GM23338 (cell line): ENCODE measurements around the gene BRD7. TPM values are rescaled to one million over a fixed set of nuclear protein-coding genes. Genes with fewer than 3 reads are reported as not detected.

Experiments used
- ATAC-seq: fragments of 200-7000 bp; cut with Tn5 transposase; 3 replicates; pipeline ENCODE4 v1.9.1; 2020
- DNase-seq: peaks from one replicate; pipeline ENCODE4 v3.0.0-alpha.2; 2015; ENCODE audit warnings: low spot score
- H2AFZ ChIP-seq: fragments of 200-600 bp; sonication (generic); 2 replicates; pipeline ENCODE4 v1.8.0; 2016; ENCODE audit warnings: antibody characterized with exemption, mild to moderate bottlenecking, moderate library complexity
- H3F3A ChIP-seq: fragments of 200-600 bp; sonication (generic); replicated peaks from 2 replicates; pipeline ENCODE4 v1.8.0; 2017; ENCODE audit warnings: antibody characterized with exemption, mixed run types, low read depth
- H3K27ac ChIP-seq: fragments of 200-600 bp; sonication (generic); 2 replicates; pipeline ENCODE4 v1.6.1; 2016; ENCODE audit warnings: low read depth
- H3K27me3 ChIP-seq: fragments of 200-600 bp; sonication (generic); 2 replicates; pipeline ENCODE4 v1.8.0; 2016; ENCODE audit warnings: mild to moderate bottlenecking, mixed run types, moderate library complexity; ENCODE audit not compliant: insufficient read depth
- H3K36me3 ChIP-seq: fragments of 200-600 bp; sonication (generic); 2 replicates; pipeline ENCODE4 v1.8.0; 2016; ENCODE audit warnings: mild to moderate bottlenecking; ENCODE audit not compliant: insufficient read depth
- H3K4me1 ChIP-seq: fragments of 200-600 bp; sonication (generic); 2 replicates; pipeline ENCODE4 v1.8.0; 2016; ENCODE audit warnings: mild to moderate bottlenecking, moderate library complexity; ENCODE audit not compliant: insufficient read depth
- H3K4me2 ChIP-seq: fragments of 200-600 bp; sonication (generic); 2 replicates; pipeline ENCODE4 v1.7.1; 2017; ENCODE audit warnings: mixed run types
- H3K4me3 ChIP-seq: fragments of 200-600 bp; sonication (generic); 2 replicates; pipeline ENCODE4 v1.6.1; 2016; ENCODE audit warnings: mixed run types
- H3K79me2 ChIP-seq: fragments of 200-600 bp; sonication (generic); replicated peaks from 2 replicates; pipeline ENCODE4 v1.8.0; 2017; ENCODE audit warnings: mild to moderate bottlenecking; ENCODE audit not compliant: insufficient read depth
- H3K9me2 ChIP-seq: fragments of 200-600 bp; sonication (generic); 2 replicates; pipeline ENCODE4 v1.8.0; 2017; ENCODE audit not compliant: insufficient read depth
- H4K20me1 ChIP-seq: fragments of 200-600 bp; sonication (generic); replicated peaks from 2 replicates; pipeline ENCODE4 v1.8.0; 2017; ENCODE audit warnings: mild to moderate bottlenecking; ENCODE audit not compliant: insufficient read depth
- H3K27ac Mint-ChIP-seq: 2 replicates; pipeline ENCODE4 v1.8.0; 2020; ENCODE audit warnings: inconsistent platforms, mild to moderate bottlenecking, moderate library complexity, mixed read lengths
- H3K27me3 Mint-ChIP-seq: 3 replicates; pipeline ENCODE4 v1.8.0; 2022; ENCODE audit warnings: low read depth, mild to moderate bottlenecking, moderate library complexity, mixed read lengths, inconsistent platforms; ENCODE audit not compliant: insufficient read depth, poor library complexity
- H3K36me3 Mint-ChIP-seq: 3 replicates; pipeline ENCODE4 v1.8.0; 2021; ENCODE audit warnings: low read depth, mild to moderate bottlenecking, inconsistent platforms, moderate library complexity, mixed read lengths
- H3K4me1 Mint-ChIP-seq: 3 replicates; pipeline ENCODE4 v1.8.0; 2020; ENCODE audit warnings: mild to moderate bottlenecking, inconsistent platforms, mixed read lengths
- H3K4me3 Mint-ChIP-seq: 3 replicates; pipeline ENCODE4 v1.8.0; 2021; ENCODE audit warnings: moderate library complexity, mild to moderate bottlenecking, inconsistent platforms, mixed read lengths
- H3K9me3 Mint-ChIP-seq: 3 replicates; pipeline ENCODE4 v1.8.0; 2020; ENCODE audit warnings: moderate library complexity, mild to moderate bottlenecking, inconsistent platforms, mixed read lengths
- EZH2 ChIP-seq: fragments of 200-600 bp; sonication (generic); IDR thresholded peaks from one replicate; pipeline ENCODE4 v1.8.0; 2017; ENCODE audit warnings: antibody characterized with exemption, mild to moderate bottlenecking, low read depth; ENCODE audit not compliant: unreplicated experiment
- EZH2phosphoT487 ChIP-seq: fragments of 200-600 bp; sonication (generic); IDR thresholded peaks from one replicate; pipeline ENCODE4 v1.8.1; 2018; ENCODE audit warnings: antibody characterized with exemption; ENCODE audit not compliant: unreplicated experiment
- JUNB ChIP-seq: IDR thresholded peaks from one replicate; pipeline ENCODE4 v1.6.1; 2016; ENCODE audit warnings: antibody characterized with exemption; ENCODE audit not compliant: unreplicated experiment
- NANOG ChIP-seq: IDR thresholded peaks from 2 replicates; pipeline ENCODE4 v1.6.1; 2016; ENCODE audit warnings: antibody characterized with exemption, borderline replicate concordance
- POLR2AphosphoS5 ChIP-seq: IDR thresholded peaks from 2 replicates; pipeline ENCODE4 v1.6.1; 2016; ENCODE audit warnings: antibody characterized with exemption, low read depth
- STAT1 ChIP-seq: IDR thresholded peaks from one replicate; pipeline ENCODE4 v1.6.1; 2016; ENCODE audit warnings: antibody characterized with exemption; ENCODE audit not compliant: unreplicated experiment
- ZNF331 ChIP-seq: fragments of 250-450 bp; sonication (Bioruptor Pico); IDR thresholded peaks from 2 replicates; pipeline ENCODE4 v1.5.0; 2020; ENCODE audit warnings: low read depth, mild to moderate bottlenecking, moderate library complexity
- polyA plus RNA-seq: library from polyadenylated mRNA; unstranded; fragments of >200 nt; fragmentation: Nextera tagmentation; extraction: Ambion mirVana; gene quantifications from 2 replicates; pipeline ENCODE4 v1.2.1, GENCODE V29; 2016
- total RNA-seq: library from RNA; depleted of rRNA; stranded (reverse); fragments of >200 nt; shearing (Covaris generic); gene quantifications from 2 replicates; pipeline ENCODE4 v1.2.3, GENCODE V29; 2014
- TF ChIP-seq, protein P1 (sequence below): fragments of 250-450 bp; sonication (Bioruptor Pico); IDR thresholded peaks from 2 replicates; pipeline ENCODE4 v1.5.0; 2020; ENCODE audit warnings: mild to moderate bottlenecking, moderate library complexity
- TF ChIP-seq, protein P2 (sequence below), 2 experiments: fragments of 200-600 bp in 1 of 2; sonication (generic) in 1 of 2; conservative IDR thresholded peaks; 2 replicates each; pipeline versions ENCODE4 v1.5.1 to v1.6.1; 2016 to 2017; ENCODE audit warnings: antibody characterized with exemption in 2 of 2, low read depth in 2 of 2, mild to moderate bottlenecking in 2 of 2, moderate library complexity in 1 of 2
- TF ChIP-seq, protein P3 (sequence below): IDR thresholded peaks from one replicate; pipeline ENCODE4 v1.6.1; 2018; ENCODE audit warnings: antibody characterized with exemption; ENCODE audit not compliant: unreplicated experiment
- TF ChIP-seq, protein P4 (sequence below): IDR thresholded peaks from 2 replicates; pipeline ENCODE4 v1.6.1; 2016; ENCODE audit warnings: antibody characterized with exemption

The BRD7 gene
- total and polyA plus RNA-seq, 2 experiments from 2014 or later = 93.0 to 149 TPM

DNA sequence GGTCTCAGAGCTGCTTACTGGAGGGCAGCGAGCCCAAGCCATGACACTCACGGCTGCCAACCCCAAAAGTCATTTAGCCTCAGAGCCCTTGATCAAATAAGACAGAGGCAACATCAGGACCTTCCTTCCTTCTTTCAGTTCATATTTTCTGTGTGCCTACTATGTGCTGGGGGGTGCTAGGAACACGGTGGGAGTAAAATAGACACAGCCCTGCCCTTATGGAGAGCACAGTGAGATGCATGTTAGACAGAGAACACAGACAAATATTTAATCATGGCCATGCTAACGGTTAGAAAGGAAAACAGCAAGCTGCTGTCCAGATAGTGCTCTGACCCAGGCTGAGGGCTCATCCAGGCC lies 4.5 kb upstream of the BRD7 start (continued):
- TF ChIP-seq, protein P1, sequence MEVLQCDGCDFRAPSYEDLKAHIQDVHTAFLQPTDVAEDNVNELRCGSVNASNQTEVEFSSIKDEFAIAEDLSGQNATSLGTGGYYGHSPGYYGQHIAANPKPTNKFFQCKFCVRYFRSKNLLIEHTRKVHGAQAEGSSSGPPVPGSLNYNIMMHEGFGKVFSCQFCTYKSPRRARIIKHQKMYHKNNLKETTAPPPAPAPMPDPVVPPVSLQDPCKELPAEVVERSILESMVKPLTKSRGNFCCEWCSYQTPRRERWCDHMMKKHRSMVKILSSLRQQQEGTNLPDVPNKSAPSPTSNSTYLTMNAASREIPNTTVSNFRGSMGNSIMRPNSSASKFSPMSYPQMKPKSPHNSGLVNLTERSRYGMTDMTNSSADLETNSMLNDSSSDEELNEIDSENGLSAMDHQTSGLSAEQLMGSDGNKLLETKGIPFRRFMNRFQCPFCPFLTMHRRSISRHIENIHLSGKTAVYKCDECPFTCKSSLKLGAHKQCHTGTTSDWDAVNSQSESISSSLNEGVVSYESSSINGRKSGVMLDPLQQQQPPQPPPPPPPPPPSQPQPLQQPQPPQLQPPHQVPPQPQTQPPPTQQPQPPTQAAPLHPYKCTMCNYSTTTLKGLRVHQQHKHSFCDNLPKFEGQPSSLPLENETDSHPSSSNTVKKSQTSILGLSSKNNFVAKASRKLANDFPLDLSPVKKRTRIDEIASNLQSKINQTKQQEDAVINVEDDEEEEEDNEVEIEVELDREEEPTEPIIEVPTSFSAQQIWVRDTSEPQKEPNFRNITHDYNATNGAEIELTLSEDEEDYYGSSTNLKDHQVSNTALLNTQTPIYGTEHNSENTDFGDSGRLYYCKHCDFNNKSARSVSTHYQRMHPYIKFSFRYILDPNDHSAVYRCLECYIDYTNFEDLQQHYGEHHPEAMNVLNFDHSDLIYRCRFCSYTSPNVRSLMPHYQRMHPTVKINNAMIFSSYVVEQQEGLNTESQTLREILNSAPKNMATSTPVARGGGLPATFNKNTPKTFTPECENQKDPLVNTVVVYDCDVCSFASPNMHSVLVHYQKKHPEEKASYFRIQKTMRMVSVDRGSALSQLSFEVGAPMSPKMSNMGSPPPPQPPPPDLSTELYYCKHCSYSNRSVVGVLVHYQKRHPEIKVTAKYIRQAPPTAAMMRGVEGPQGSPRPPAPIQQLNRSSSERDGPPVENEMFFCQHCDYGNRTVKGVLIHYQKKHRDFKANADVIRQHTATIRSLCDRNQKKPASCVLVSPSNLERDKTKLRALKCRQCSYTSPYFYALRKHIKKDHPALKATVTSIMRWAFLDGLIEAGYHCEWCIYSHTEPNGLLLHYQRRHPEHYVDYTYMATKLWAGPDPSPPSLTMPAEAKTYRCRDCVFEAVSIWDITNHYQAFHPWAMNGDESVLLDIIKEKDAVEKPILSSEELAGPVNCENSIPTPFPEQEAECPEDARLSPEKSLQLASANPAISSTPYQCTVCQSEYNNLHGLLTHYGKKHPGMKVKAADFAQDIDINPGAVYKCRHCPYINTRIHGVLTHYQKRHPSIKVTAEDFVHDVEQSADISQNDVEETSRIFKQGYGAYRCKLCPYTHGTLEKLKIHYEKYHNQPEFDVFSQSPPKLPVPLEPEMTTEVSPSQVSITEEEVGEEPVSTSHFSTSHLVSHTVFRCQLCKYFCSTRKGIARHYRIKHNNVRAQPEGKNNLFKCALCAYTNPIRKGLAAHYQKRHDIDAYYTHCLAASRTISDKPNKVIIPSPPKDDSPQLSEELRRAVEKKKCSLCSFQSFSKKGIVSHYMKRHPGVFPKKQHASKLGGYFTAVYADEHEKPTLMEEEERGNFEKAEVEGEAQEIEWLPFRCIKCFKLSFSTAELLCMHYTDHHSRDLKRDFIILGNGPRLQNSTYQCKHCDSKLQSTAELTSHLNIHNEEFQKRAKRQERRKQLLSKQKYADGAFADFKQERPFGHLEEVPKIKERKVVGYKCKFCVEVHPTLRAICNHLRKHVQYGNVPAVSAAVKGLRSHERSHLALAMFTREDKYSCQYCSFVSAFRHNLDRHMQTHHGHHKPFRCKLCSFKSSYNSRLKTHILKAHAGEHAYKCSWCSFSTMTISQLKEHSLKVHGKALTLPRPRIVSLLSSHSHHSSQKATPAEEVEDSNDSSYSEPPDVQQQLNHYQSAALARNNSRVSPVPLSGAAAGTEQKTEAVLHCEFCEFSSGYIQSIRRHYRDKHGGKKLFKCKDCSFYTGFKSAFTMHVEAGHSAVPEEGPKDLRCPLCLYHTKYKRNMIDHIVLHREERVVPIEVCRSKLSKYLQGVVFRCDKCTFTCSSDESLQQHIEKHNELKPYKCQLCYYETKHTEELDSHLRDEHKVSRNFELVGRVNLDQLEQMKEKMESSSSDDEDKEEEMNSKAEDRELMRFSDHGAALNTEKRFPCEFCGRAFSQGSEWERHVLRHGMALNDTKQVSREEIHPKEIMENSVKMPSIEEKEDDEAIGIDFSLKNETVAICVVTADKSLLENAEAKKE (CRISPR knock-in tag) = no peak
- no peak for TF ChIP-seq EZH2
- no peak for TF ChIP-seq EZH2phosphoT487
- TF ChIP-seq POLR2AphosphoS5 = no peak
- no peak for TF ChIP-seq STAT1
- TF ChIP-seq, protein P2, sequence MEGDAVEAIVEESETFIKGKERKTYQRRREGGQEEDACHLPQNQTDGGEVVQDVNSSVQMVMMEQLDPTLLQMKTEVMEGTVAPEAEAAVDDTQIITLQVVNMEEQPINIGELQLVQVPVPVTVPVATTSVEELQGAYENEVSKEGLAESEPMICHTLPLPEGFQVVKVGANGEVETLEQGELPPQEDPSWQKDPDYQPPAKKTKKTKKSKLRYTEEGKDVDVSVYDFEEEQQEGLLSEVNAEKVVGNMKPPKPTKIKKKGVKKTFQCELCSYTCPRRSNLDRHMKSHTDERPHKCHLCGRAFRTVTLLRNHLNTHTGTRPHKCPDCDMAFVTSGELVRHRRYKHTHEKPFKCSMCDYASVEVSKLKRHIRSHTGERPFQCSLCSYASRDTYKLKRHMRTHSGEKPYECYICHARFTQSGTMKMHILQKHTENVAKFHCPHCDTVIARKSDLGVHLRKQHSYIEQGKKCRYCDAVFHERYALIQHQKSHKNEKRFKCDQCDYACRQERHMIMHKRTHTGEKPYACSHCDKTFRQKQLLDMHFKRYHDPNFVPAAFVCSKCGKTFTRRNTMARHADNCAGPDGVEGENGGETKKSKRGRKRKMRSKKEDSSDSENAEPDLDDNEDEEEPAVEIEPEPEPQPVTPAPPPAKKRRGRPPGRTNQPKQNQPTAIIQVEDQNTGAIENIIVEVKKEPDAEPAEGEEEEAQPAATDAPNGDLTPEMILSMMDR (conservative IDR thresholded peaks at IDR 0.05; ENCODE audit: low read depth in 2 of 2) = no peak
- no peak for TF ChIP-seq NANOG

DNA sequence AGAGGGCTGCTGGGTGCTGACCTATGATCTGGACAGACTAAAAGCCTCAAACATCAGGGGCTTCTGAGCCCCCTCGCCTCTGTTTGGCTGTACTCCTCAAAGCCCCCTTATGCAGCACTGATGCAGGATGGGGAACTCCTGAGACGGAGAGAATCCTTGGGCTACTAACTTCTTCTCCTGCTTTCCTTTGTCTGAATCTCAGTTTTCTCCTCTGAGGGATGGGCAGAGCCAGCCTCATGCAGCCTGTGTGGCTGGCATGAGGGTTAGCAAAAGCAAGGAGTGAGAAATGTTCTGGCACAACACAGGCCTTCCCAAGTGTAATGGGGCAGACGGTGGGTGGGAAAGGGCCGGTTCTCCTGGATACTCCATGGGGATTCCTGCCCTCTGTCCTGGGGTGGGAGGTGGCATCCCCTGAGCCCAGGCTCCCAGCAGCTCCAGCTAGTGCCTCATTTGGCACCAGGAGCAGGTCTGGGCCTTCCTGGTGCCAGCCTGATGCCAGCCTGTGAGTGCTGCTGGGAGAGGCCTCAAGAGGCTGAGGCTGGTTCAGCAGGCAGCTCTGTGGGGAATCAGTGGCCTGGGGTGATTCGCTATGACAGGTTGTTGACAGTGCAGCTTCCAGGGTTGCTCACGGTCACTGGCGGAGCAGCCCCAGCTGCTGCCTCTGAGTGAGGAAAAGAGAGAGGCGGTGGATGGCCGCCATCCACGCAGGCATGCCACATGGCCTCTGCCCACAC lies 4.0 kb upstream of the BRD7 start:
- H3K9me3 Mint-ChIP-seq = no peaks in the 10 kb centered on the region
- H4K20me1 ChIP-seq = peaks cover 3% of the 10 kb centered on the region; the same call in 1 of the 2 replicates
- no peak overlapping the region for H3K27ac ChIP-seq
- TF ChIP-seq, protein P3, sequence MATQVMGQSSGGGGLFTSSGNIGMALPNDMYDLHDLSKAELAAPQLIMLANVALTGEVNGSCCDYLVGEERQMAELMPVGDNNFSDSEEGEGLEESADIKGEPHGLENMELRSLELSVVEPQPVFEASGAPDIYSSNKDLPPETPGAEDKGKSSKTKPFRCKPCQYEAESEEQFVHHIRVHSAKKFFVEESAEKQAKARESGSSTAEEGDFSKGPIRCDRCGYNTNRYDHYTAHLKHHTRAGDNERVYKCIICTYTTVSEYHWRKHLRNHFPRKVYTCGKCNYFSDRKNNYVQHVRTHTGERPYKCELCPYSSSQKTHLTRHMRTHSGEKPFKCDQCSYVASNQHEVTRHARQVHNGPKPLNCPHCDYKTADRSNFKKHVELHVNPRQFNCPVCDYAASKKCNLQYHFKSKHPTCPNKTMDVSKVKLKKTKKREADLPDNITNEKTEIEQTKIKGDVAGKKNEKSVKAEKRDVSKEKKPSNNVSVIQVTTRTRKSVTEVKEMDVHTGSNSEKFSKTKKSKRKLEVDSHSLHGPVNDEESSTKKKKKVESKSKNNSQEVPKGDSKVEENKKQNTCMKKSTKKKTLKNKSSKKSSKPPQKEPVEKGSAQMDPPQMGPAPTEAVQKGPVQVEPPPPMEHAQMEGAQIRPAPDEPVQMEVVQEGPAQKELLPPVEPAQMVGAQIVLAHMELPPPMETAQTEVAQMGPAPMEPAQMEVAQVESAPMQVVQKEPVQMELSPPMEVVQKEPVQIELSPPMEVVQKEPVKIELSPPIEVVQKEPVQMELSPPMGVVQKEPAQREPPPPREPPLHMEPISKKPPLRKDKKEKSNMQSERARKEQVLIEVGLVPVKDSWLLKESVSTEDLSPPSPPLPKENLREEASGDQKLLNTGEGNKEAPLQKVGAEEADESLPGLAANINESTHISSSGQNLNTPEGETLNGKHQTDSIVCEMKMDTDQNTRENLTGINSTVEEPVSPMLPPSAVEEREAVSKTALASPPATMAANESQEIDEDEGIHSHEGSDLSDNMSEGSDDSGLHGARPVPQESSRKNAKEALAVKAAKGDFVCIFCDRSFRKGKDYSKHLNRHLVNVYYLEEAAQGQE = no peak
- TF ChIP-seq NANOG (no peak), POLR2AphosphoS5 (no peak), JUNB (no peak), ZNF331 (CRISPR knock-in tag) (no peak), EZH2phosphoT487 (no peak)
- TF ChIP-seq, protein P4, sequence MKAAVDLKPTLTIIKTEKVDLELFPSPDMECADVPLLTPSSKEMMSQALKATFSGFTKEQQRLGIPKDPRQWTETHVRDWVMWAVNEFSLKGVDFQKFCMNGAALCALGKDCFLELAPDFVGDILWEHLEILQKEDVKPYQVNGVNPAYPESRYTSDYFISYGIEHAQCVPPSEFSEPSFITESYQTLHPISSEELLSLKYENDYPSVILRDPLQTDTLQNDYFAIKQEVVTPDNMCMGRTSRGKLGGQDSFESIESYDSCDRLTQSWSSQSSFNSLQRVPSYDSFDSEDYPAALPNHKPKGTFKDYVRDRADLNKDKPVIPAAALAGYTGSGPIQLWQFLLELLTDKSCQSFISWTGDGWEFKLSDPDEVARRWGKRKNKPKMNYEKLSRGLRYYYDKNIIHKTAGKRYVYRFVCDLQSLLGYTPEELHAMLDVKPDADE = no peak

More for the DNA sequence above, 4.0 kb upstream of the BRD7 start:
- Histone ChIP-seq H3K27me3 (no peaks in the 10 kb centered on the region), H3K4me3 (no peak overlapping the region), H2AFZ (no peak overlapping the region), H3K79me2 (peaks cover 6% of the 10 kb centered on the region), H3K9me2 (no peaks in the 10 kb centered on the region), H3K36me3 (no peaks in the 10 kb centered on the region), H3F3A (no peaks in the 10 kb centered on the region), H3K4me1 (peaks cover 13% of the 10 kb centered on the region), H3K4me2 (no peak overlapping the region)
- peaks cover 4% of the 10 kb centered on the region; the same call in 2 of the 3 replicates for H3K36me3 Mint-ChIP-seq
- H3K4me1 Mint-ChIP-seq = peaks cover 10% of the 10 kb centered on the region
- ATAC-seq (no peak), DNase-seq (no peak)
- no peak overlapping the region for H3K27ac Mint-ChIP-seq
- H3K4me3 Mint-ChIP-seq = no peak overlapping the region
- peaks cover 5% of the 10 kb centered on the region for H3K27me3 Mint-ChIP-seq
